Measurements from ENCODE around the gene ISCA2.

- TF ChIP-seq, protein P1, sequence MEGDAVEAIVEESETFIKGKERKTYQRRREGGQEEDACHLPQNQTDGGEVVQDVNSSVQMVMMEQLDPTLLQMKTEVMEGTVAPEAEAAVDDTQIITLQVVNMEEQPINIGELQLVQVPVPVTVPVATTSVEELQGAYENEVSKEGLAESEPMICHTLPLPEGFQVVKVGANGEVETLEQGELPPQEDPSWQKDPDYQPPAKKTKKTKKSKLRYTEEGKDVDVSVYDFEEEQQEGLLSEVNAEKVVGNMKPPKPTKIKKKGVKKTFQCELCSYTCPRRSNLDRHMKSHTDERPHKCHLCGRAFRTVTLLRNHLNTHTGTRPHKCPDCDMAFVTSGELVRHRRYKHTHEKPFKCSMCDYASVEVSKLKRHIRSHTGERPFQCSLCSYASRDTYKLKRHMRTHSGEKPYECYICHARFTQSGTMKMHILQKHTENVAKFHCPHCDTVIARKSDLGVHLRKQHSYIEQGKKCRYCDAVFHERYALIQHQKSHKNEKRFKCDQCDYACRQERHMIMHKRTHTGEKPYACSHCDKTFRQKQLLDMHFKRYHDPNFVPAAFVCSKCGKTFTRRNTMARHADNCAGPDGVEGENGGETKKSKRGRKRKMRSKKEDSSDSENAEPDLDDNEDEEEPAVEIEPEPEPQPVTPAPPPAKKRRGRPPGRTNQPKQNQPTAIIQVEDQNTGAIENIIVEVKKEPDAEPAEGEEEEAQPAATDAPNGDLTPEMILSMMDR (IDR thresholded peaks at IDR 0.05; ENCODE audit: insufficient read depth, low read length), result no peak
- no peak for TF ChIP-seq GABPA (IDR thresholded peaks at IDR 0.05; ENCODE audit: low read depth)
- no peak for TF ChIP-seq POLR2AphosphoS5 (IDR thresholded peaks at IDR 0.05; ENCODE audit: low read depth)
- TF ChIP-seq SPI1 (IDR thresholded peaks at IDR 0.05; ENCODE audit: borderline replicate concordance, low read depth), result no peak
Measured at GRCh38 chr14:74504874-74505720, 11.5 kb downstream of the ISCA2 start.

Measured in HL-60 (cell line).